ENCODE measurements around the gene ZIM2. TPM values are rescaled to one million over a fixed set of nuclear protein-coding genes. Genes with fewer than 3 reads are reported as not detected.

The ZIM2 gene
- total RNA-seq, 1 donor from 2014 or later: 0.19 TPM

DNA sequence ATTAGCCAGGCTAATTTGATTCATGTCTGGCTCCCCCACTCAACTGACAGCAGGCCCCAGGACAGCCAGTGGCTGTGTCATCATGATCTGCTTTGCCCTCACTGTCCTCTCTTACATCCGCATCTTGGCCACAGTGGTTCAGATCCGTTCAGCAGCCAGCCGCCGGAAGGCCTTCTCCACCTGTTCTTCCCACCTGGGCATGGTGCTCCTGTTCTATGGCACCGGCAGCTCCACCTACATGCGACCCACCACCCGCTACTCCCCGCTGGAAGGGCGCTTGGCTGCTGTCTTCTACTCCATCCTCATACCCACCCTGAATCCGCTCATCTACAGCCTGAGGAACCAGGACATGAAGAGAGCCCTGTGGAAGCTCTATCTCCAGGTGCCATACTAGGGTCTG is 79.7 kb downstream of the ZIM2 start:
- H3K9me3 ChIP-seq (replicated peaks): peaks cover 7% of the 10 kb centered on the region
- no peak overlapping the region for H3K4me3 ChIP-seq
- intact Hi-C loops (cut with micrococcal nuclease): no loop called here

DNA sequence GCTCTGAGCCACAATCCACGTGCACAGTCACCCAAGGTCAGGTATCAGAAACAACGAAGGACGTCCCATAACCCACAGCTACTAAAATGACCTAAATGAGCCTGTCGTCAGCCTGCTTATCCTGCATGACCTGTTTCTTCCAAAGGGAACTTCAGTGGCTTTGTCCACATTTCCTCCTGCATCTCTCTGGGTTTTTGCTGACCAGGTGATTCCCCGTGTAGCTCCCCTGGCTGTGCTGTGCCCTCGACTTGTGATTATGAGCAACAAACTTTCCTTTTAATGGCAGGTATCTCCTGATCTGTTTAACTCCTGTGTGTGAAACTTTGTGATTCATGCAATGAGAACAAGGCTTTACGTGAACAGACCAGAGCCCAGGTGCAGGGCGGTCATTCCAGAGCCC is 81.0 kb downstream of the ZIM2 start:
- H3K4me3 ChIP-seq: no peak overlapping the region
- intact Hi-C loops (cut with micrococcal nuclease): no loop called here
- no peak for DNase-seq
- H3K9me3 ChIP-seq (replicated peaks): peaks cover 4% of the 10 kb centered on the region
- TF ChIP-seq, protein P1, sequence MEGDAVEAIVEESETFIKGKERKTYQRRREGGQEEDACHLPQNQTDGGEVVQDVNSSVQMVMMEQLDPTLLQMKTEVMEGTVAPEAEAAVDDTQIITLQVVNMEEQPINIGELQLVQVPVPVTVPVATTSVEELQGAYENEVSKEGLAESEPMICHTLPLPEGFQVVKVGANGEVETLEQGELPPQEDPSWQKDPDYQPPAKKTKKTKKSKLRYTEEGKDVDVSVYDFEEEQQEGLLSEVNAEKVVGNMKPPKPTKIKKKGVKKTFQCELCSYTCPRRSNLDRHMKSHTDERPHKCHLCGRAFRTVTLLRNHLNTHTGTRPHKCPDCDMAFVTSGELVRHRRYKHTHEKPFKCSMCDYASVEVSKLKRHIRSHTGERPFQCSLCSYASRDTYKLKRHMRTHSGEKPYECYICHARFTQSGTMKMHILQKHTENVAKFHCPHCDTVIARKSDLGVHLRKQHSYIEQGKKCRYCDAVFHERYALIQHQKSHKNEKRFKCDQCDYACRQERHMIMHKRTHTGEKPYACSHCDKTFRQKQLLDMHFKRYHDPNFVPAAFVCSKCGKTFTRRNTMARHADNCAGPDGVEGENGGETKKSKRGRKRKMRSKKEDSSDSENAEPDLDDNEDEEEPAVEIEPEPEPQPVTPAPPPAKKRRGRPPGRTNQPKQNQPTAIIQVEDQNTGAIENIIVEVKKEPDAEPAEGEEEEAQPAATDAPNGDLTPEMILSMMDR (IDR thresholded peaks at IDR 0.05; ENCODE audit: borderline replicate concordance): no peak
- H3K36me3 ChIP-seq: no peaks in the 10 kb centered on the region
- no peak overlapping the region for H3K27ac ChIP-seq (replicated peaks)
- no peaks in the 10 kb centered on the region for H3K4me1 ChIP-seq
- H3K27me3 ChIP-seq (ENCODE audit: low read depth): no peaks in the 10 kb centered on the region

More for the DNA sequence above, 79.7 kb downstream of the ZIM2 start:
- DNase-seq: no peak
- Histone ChIP-seq H3K36me3 (no peaks in the 10 kb centered on the region), H3K27me3 (ENCODE audit: low read depth) (no peaks in the 10 kb centered on the region), H3K27ac (replicated peaks) (no peak overlapping the region), H3K4me1 (peaks cover 6% of the 10 kb centered on the region)
- TF ChIP-seq, protein P1 (IDR thresholded peaks at IDR 0.05; ENCODE audit: borderline replicate concordance): no peak

DNA sequence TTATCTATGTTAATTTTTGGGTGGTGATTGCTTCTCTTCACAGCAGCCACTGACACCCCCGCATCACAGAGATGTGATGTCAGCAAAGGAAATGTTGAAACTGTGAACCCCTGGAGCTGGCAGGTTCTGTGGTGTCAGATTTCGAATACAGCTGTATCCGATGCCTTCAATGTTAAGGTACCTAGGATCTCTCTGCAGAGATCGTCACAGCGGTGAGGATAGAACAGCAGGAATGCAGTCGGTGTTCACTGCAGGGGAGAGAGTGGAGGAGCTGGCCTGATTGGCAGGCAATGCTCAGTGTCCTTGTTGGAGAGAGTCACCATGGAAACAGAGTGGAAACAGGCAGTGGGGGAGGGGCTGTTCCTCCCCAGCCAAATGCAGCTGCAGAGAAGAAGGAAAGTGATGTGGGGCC is 89.4 kb downstream of the ZIM2 start:
- Histone ChIP-seq H3K4me1 (no peaks in the 10 kb centered on the region), H3K9me3 (replicated peaks) (no peaks in the 10 kb centered on the region), H3K27me3 (ENCODE audit: low read depth) (peaks cover 13% of the 10 kb centered on the region), H3K4me3 (no peak overlapping the region), H3K27ac (replicated peaks) (no peak overlapping the region), H3K36me3 (no peaks in the 10 kb centered on the region)
- TF ChIP-seq, protein P1 (IDR thresholded peaks at IDR 0.05; ENCODE audit: borderline replicate concordance): no peak
- intact Hi-C loops (cut with micrococcal nuclease): no loop called here
- DNase-seq: no peak

DNA sequence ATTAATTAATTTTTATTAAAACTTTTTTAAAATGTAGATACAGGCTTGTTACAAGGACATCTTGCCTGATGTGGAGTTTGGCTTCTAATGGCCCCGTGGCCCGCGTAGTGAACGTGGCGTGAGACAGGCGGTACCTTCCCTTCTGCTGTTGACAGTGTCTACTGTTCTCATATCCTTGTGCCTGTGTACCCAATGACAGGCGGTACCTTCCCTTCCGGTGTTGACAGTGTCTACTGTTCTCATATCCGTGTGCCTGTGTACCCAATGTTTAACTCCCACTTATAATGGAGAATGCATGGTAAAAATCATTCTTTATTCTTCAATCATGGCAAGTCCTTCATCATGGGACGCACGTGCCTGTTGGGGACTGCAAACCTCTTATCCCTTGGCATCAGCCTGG is 89.9 kb downstream of the ZIM2 start:
- Histone ChIP-seq H3K4me3 (no peak overlapping the region), H3K27me3 (ENCODE audit: low read depth) (peaks cover 13% of the 10 kb centered on the region), H3K36me3 (no peaks in the 10 kb centered on the region), H3K27ac (replicated peaks) (no peak overlapping the region), H3K9me3 (replicated peaks) (no peaks in the 10 kb centered on the region), H3K4me1 (no peaks in the 10 kb centered on the region)
- intact Hi-C loops (cut with micrococcal nuclease): no loop called here
- no peak for DNase-seq
- TF ChIP-seq, protein P1 (IDR thresholded peaks at IDR 0.05; ENCODE audit: borderline replicate concordance): no peak

DNA sequence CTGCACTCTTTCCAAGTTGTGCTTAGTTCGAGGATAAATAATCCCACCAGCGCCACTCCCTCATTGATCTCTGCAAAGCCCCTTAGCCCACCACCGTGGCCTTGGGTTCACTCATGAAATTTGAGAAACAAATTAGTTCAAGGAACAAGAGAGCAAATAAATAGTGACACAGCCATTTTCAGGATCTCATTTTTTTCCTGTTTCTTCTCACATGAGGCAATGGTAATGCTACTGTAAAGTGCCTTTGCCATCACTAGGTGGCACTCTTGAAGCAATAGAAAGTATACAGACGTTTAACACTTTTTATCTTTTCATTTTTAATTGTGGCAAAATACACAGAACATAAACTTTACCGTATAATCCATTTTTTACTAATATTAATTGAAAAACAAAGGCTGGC is 92.1 kb downstream of the ZIM2 start:
- H3K9me3 ChIP-seq (replicated peaks): no peaks in the 10 kb centered on the region
- DNase-seq: no peak
- no peaks in the 10 kb centered on the region for H3K36me3 ChIP-seq
- intact Hi-C loops (cut with micrococcal nuclease): loop anchor here (5.0 kb wide), 1 partner anchor 349 kb away; no protein-coding TSS in a partner anchor
- no peak overlapping the region for H3K4me3 ChIP-seq
- peaks cover 24% of the 10 kb centered on the region for H3K27me3 ChIP-seq (ENCODE audit: low read depth)
- TF ChIP-seq, protein P1 (IDR thresholded peaks at IDR 0.05; ENCODE audit: borderline replicate concordance): peak; percentile 69
- no peaks in the 10 kb centered on the region for H3K4me1 ChIP-seq
- H3K27ac ChIP-seq (replicated peaks): no peak overlapping the region

Data from left ventricle myocardium inferior (tissue), 1 donor.